ENCODE measurements around the gene PSIP1. TPM values are rescaled to one million over a fixed set of nuclear protein-coding genes. Genes with fewer than 3 reads are reported as not detected.

PSIP1 gene
- total and polyA plus RNA-seq, 9 of the 15 experiments (the other 6 are each of a cell fraction or from before 2014, with no cell fraction given) = 18.8 to 119 (median 59.9) TPM

DNA sequence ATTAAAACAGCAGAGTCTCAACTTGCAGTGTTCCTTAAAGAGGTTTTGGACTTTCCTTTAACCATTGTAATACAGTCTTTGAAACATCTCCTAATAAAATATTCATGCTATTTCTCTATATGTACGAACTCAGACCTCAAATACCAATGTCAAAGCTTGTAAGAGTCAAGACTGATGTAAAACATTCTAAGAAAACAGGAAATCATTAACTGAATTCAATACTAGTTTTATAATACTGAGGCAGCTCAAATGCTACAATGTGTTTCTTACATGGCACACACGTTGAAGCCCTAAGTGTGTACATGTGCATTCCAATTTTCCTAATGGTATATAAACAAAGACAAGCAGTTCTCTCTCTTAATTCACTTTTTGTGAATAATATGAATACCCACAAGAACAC is 11.6 kb downstream of the PSIP1 start:
- Histone ChIP-seq H3K36me3 (ENCODE audit: control insufficient read depth, insufficient read depth, low read length) (peaks cover 59% of the 10 kb centered on the region; the same call in 2 of the 3 replicates), H3K4me2 (ENCODE audit: insufficient read depth, low read length) (no peak overlapping the region), H3K9me3 (replicated peaks; ENCODE audit: control insufficient read depth, insufficient read depth, low read depth, low read length) (no peaks in the 10 kb centered on the region), H3K4me3 (no peak overlapping the region), H3K27me3 (ENCODE audit: control insufficient read depth in 2 of 2, insufficient read depth in 2 of 2, low read length in 2 of 2) (no peaks in the 10 kb centered on the region), H3K4me1 (replicated peaks in 1 of 2; ENCODE audit: control insufficient read depth in 2 of 2, insufficient read depth in 2 of 2, low read length in 2 of 2) (no peaks in the 10 kb centered on the region; a peak in 1 of 5 replicates), H3K79me2 (ENCODE audit: control insufficient read depth, insufficient read depth, low read length) (peaks cover 57% of the 10 kb centered on the region), H3K27ac (ENCODE audit: extremely low read depth, low read depth, low read length) (no peak overlapping the region), H2AFZ (ENCODE audit: low read depth, low read length) (no peak overlapping the region), H3K9me1 (ENCODE audit: control insufficient read depth, insufficient read depth, low read length) (no peaks in the 10 kb centered on the region), H3K9ac (ENCODE audit: insufficient read depth in 1 of 2, low read depth in 2 of 2, low read length in 2 of 2) (no peak overlapping the region), H4K20me1 (replicated peaks; ENCODE audit: control insufficient read depth, insufficient read depth, low read length) (no peaks in the 10 kb centered on the region)
- ChIA-PET CTCF (ENCODE audit: low intra/inter-chr PET ratio) (no interaction called here), POLR2A (interaction anchor here (0.9 kb wide), 1 partner anchor 9 kb away, joined by 3 read pairs; no protein-coding TSS in a partner anchor)
- FAIRE-seq (no peak), ATAC-seq (no peak), DNase-seq (ENCODE audit: extremely low read depth in 1 of 4, low spot score in 3 of 4) (no peak)
- no peak for TF ChIP-seq SETDB1 (IDR thresholded peaks at IDR 0.05; ENCODE audit: low read length)
- TF ChIP-seq PREB (CRISPR knock-in tag; IDR thresholded peaks at IDR 0.05) = no peak
- TF ChIP-seq HDAC6 (IDR thresholded peaks at IDR 0.05; ENCODE audit: low read depth, low read length) = no peak
- TF ChIP-seq ZNF407 (IDR thresholded peaks at IDR 0.05; ENCODE audit: low read depth) = no peak
- no peak for TF ChIP-seq PHF20 (IDR thresholded peaks at IDR 0.05; ENCODE audit: partially characterized antibody)
- in situ Hi-C loops (cut with MboI) (no loop called here), intact Hi-C loops (cut with micrococcal nuclease) (no loop called here)
- WGBS (ENCODE audit: insufficient coverage, low coverage, missing lambda C conversion rate) = 94% methylated on average over 2 of the region's 2 CpGs
- no TSS peak for BruUV-seq (replicated peaks)

Measured in K562 (cell line).